B cell (primary cell): Measurements from ENCODE around the gene TESPA1. TPM values are rescaled to one million over a fixed set of nuclear protein-coding genes. Genes with fewer than 3 reads are reported as not detected.

ENCODE experiments used
- ATAC-seq: fragments of 200-7000 bp; cut with Tn5 transposase; one replicate; pipeline ENCODE4 v1.10.0; 2021; ENCODE audit warnings: low read depth, mild to moderate bottlenecking, moderate number of reproducible peaks, moderate library complexity
- CTCF ChIA-PET: fragments of 350-600 bp; sonication (Branson Sonifier 250); formaldehyde crosslinking; loops from one replicate; lab custom pipeline; 2021; ENCODE audit warnings: antibody characterized with exemption, inconsistent platforms; lab: Charles Lee
- POLR2A ChIA-PET: fragments of 350-600 bp; sonication (Branson Sonifier 250); formaldehyde crosslinking; loops from one replicate; lab custom pipeline; 2021; ENCODE audit warnings: antibody characterized with exemption; lab: Charles Lee
- DNase-seq: peaks from one replicate; pipeline ENCODE4 v3.0.0; 2013
- H2AFZ ChIP-seq: 2 replicates; pipeline ENCODE4 v1.6.1; 2012; ENCODE audit warnings: mild to moderate bottlenecking, low read depth, low read length; ENCODE audit not compliant: insufficient read depth, poor library complexity, severe bottlenecking
- H3K27ac ChIP-seq, 2 donors: 1 replicate in 1 of 2; 2 replicates in 1 of 2; pipeline ENCODE4 v1.5.1; 2012 to 2013; ENCODE audit warnings: low read length in 2 of 2, mild to moderate bottlenecking in 2 of 2, moderate library complexity in 1 of 2
- H3K27me3 ChIP-seq, 4 experiments: fragments of 200-600 bp in 1 of 4; sonication (generic) in 1 of 4; replicated peaks in 1 of 4; 1 replicate in 2 of 4; 2 replicates in 2 of 4; pipeline versions ENCODE4 v1.6.1 to v1.7.0; 2013 to 2016; ENCODE audit warnings: low read length in 3 of 4, mild to moderate bottlenecking in 2 of 4, mixed read lengths in 1 of 4, moderate library complexity in 1 of 4; ENCODE audit not compliant: insufficient read depth in 4 of 4, control insufficient read depth in 3 of 4; ENCODE audit errors: control extremely low read depth in 1 of 4
- H3K36me3 ChIP-seq, 2 experiments: replicated peaks in 1 of 2; 1 replicate in 1 of 2; 2 replicates in 1 of 2; pipeline versions ENCODE4 v1.6.1 to v1.7.1; 2013; ENCODE audit warnings: low read length in 1 of 2; ENCODE audit not compliant: insufficient read depth in 2 of 2, control insufficient read depth in 1 of 2; ENCODE audit errors: control extremely low read depth in 1 of 2, extremely low read depth in 1 of 2
- H3K4me1 ChIP-seq, 2 donors: fragments of 200-600 bp in 1 of 2; sonication (generic) in 1 of 2; 1 replicate in 1 of 2; 2 replicates in 1 of 2; pipeline versions ENCODE4 v1.5.1 to v1.6.1; 2013 to 2017; ENCODE audit warnings: low read length in 2 of 2; ENCODE audit not compliant: control insufficient read depth in 2 of 2, insufficient read depth in 2 of 2
- H3K4me2 ChIP-seq: replicated peaks from 2 replicates; pipeline ENCODE3; 2012; ENCODE audit warnings: mild to moderate bottlenecking, low read depth, low read length; ENCODE audit not compliant: poor library complexity, severe bottlenecking
- H3K4me3 ChIP-seq, 5 experiments: fragments of 200-600 bp in 1 of 5; sonication (generic) in 1 of 5; 1 replicate in 3 of 5; 2 replicates in 2 of 5; pipeline versions ENCODE4 v1.5.1 to v1.7.0; 2011 to 2016; ENCODE audit warnings: low read length in 4 of 5, mild to moderate bottlenecking in 4 of 5, low read depth in 2 of 5, control low read depth in 1 of 5, moderate library complexity in 1 of 5; ENCODE audit not compliant: insufficient read depth in 1 of 5; ENCODE audit errors: control extremely low read depth in 1 of 5, extremely low read depth in 1 of 5
- H3K79me2 ChIP-seq: fragments of 200-600 bp; sonication (generic); one replicate; pipeline ENCODE4 v1.6.0; 2016; ENCODE audit warnings: low read length; ENCODE audit not compliant: control insufficient read depth, insufficient read depth
- H3K9ac ChIP-seq: fragments of 200-600 bp; sonication (generic); 2 replicates; pipeline ENCODE4 v1.6.1; 2017; ENCODE audit warnings: mild to moderate bottlenecking, low read length, moderate library complexity
- H3K9me3 ChIP-seq, 3 donors: one replicate each; pipeline versions ENCODE4 v1.6.1 to v1.7.1; 2013; ENCODE audit warnings: low read length in 2 of 3; ENCODE audit not compliant: control insufficient read depth in 2 of 3, insufficient read depth in 1 of 3; ENCODE audit errors: control extremely low read depth in 1 of 3
- H4K20me1 ChIP-seq: 2 replicates; pipeline ENCODE4 v1.6.0; 2012; ENCODE audit warnings: mild to moderate bottlenecking, low read length; ENCODE audit not compliant: insufficient read depth, control insufficient read depth, poor library complexity, severe bottlenecking
- H3K27ac Mint-ChIP-seq: one replicate; pipeline ENCODE4 v1.8.0; 2021; ENCODE audit warnings: mixed read lengths
- H3K27me3 Mint-ChIP-seq: one replicate; pipeline ENCODE4 v1.8.0; 2021; ENCODE audit warnings: mixed read lengths
- H3K4me1 Mint-ChIP-seq: one replicate; pipeline ENCODE4 v1.8.0; 2021; ENCODE audit warnings: mixed read lengths
- H3K4me3 Mint-ChIP-seq: one replicate; pipeline ENCODE4 v1.8.0; 2021; ENCODE audit warnings: mixed read lengths
- H3K9me3 Mint-ChIP-seq: one replicate; pipeline ENCODE4 v1.8.0; 2022; ENCODE audit warnings: mixed read lengths; ENCODE audit not compliant: insufficient read depth
- EZH2 ChIP-seq: IDR thresholded peaks from 2 replicates; pipeline ENCODE4 v1.6.1; 2012; ENCODE audit warnings: borderline replicate concordance, low read depth, mild to moderate bottlenecking, moderate library complexity, low read length; ENCODE audit not compliant: insufficient read depth, poor library complexity, severe bottlenecking
- WGBS: methylation state at CpG from one replicate; pipeline ENCODE4 v1.1.5; 2013; ENCODE audit warnings: missing lambda C conversion rate; ENCODE audit not compliant: insufficient coverage; 5-methylcytosine and 5-hydroxymethylcytosine counted together
- intact Hi-C: fragments of 100-400 bp; cut with micrococcal nuclease; formaldehyde crosslinking; loops from one replicate; pipeline ENCODE4 v1.10.0; 2022
- polyA plus RNA-seq: library from polyadenylated mRNA; depleted of rRNA; stranded (reverse); fragments of >200 nt; gene quantifications from 2 replicates; pipeline ENCODE4 v1.2.3, GENCODE V29; 2012
- total RNA-seq, 2 donors: library from RNA; stranded (reverse); fragments of 120-200 nt in 1 of 2; gene quantifications; 1 replicate in 1 of 2; 2 replicates in 1 of 2; pipeline versions ENCODE4 v1.2.3 to v1.2.4, GENCODE V29; 2013 to 2022
- TF ChIP-seq, protein P1 (sequence below): fragments of 200-600 bp; IDR thresholded peaks from one replicate; pipeline ENCODE4 v1.8.0; 2022; ENCODE audit warnings: antibody characterized with exemption, mild to moderate bottlenecking

Gene TESPA1
- total and polyA plus RNA-seq, 2 donors (not counting 1 experiment from before 2014, with no cell fraction given), result 9.5 to 19.0 TPM

DNA sequence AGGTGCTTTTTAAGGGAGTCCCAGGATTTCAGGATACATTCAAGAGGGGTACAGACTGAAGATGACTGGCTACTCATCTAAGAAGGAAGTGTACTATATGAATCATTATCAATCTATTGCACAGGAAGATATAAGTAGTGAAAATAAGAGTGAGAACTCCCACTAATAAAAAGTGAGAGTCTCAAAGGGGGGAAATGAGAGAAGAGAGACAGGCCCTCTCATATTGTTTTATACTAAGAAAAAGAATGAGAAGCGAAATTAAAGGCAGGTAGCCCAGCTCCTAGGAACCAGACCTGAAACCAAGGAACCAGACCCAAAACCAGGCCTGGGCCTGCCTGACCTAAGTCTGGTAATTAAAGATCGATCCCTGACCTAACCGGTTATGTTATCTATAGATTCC is 54.6 kb downstream of the TESPA1 start:
- WGBS, result no CpG with 5 or more reads among the region's 3 CpGs
- Mint-ChIP-seq H3K9me3 (peaks cover 18% of the 10 kb centered on the region), H3K4me1 (no peaks in the 10 kb centered on the region), H3K27ac (no peak overlapping the region), H3K4me3 (no peak overlapping the region), H3K27me3 (no peaks in the 10 kb centered on the region)
- Histone ChIP-seq H3K27ac (no peak overlapping the region), H3K9ac (no peak overlapping the region), H3K4me3 (no peak overlapping the region), H3K79me2 (no peaks in the 10 kb centered on the region), H3K27me3 (no peaks in the 10 kb centered on the region), H4K20me1 (no peaks in the 10 kb centered on the region), H3K4me1 (no peaks in the 10 kb centered on the region), H3K4me2 (no peak overlapping the region), H3K36me3 (no peaks in the 10 kb centered on the region), H3K9me3 (peaks cover 2 to 17% (median 13%) of the 10 kb centered on the region in 3 donors), H2AFZ (no peak overlapping the region)
- POLR2A ChIA-PET, result no interaction called here
- DNase-seq (no peak), ATAC-seq (no peak)
- TF ChIP-seq, protein P1, sequence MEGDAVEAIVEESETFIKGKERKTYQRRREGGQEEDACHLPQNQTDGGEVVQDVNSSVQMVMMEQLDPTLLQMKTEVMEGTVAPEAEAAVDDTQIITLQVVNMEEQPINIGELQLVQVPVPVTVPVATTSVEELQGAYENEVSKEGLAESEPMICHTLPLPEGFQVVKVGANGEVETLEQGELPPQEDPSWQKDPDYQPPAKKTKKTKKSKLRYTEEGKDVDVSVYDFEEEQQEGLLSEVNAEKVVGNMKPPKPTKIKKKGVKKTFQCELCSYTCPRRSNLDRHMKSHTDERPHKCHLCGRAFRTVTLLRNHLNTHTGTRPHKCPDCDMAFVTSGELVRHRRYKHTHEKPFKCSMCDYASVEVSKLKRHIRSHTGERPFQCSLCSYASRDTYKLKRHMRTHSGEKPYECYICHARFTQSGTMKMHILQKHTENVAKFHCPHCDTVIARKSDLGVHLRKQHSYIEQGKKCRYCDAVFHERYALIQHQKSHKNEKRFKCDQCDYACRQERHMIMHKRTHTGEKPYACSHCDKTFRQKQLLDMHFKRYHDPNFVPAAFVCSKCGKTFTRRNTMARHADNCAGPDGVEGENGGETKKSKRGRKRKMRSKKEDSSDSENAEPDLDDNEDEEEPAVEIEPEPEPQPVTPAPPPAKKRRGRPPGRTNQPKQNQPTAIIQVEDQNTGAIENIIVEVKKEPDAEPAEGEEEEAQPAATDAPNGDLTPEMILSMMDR, result no peak
- no peak for TF ChIP-seq EZH2
- intact Hi-C loops, result no loop called here
- CTCF ChIA-PET, result no interaction called here

- Histone ChIP-seq H3K36me3 (no peaks in the 10 kb centered on the region), H3K4me3 (no peak overlapping the region), H3K27me3 (no peaks in the 10 kb centered on the region), H3K4me2 (no peak overlapping the region), H3K4me1 (no peaks in the 10 kb centered on the region), H3K79me2 (no peaks in the 10 kb centered on the region), H3K27ac (no peak overlapping the region), H2AFZ (no peak overlapping the region), H4K20me1 (no peaks in the 10 kb centered on the region), H3K9me3 (peaks cover 2 to 17% (median 13%) of the 10 kb centered on the region in 3 donors), H3K9ac (no peak overlapping the region)
- H3K4me3 Mint-ChIP-seq, result no peak overlapping the region
- TF ChIP-seq, protein P1, result no peak
- TF ChIP-seq EZH2, result no peak
- H3K4me1 Mint-ChIP-seq, result no peaks in the 10 kb centered on the region
- ChIA-PET CTCF (no interaction called here), POLR2A (no interaction called here)
- 100% methylated on average over 1 of the region's 1 CpG for WGBS
- no peak for DNase-seq
- H3K9me3 Mint-ChIP-seq, result peaks cover 13% of the 10 kb centered on the region
- intact Hi-C loops, result no loop called here
- H3K27me3 Mint-ChIP-seq, result no peaks in the 10 kb centered on the region
- no peak for ATAC-seq
- H3K27ac Mint-ChIP-seq, result no peak overlapping the region
These were observed 58.3 kb downstream of the TESPA1 start for GRCh38 chr12:54926246-54926645.
